Lower leg skin (tissue), 3 donors: ENCODE measurements around the gene BCAS4.

Experiments
- CTCF ChIP-seq, 3 donors: fragments of 450-650 bp; IDR thresholded peaks; one replicate each; pipeline ENCODE4 v1.5.1; 2016; ENCODE audit warnings: antibody characterized with exemption in 3 of 3, mild to moderate bottlenecking in 3 of 3, moderate library complexity in 2 of 3
- POLR2A ChIP-seq, 2 donors: fragments of 450-650 bp; IDR thresholded peaks; one replicate each; pipeline ENCODE4 v1.6.1; 2016 to 2017; ENCODE audit warnings: antibody characterized with exemption in 2 of 2, mild to moderate bottlenecking in 1 of 2, moderate library complexity in 1 of 2

- TF ChIP-seq POLR2A (IDR thresholded peaks at IDR 0.05) (no peak), CTCF (IDR thresholded peaks at IDR 0.05) (no peak)
Observed at GRCh38 chr20:50783390-50783789, 11.5 kb upstream of the BCAS4 start.
